Activated CD4-positive, CD25-positive, alpha-beta regulatory T cell (primary cell): ENCODE results near the gene PCDH11Y.
"Not testable (repeated sequence)": the region's sequence is repeated elsewhere in the genome, so short reads cannot be mapped to it uniquely, and the experiment has no call there.

ENCODE experiments used
- DNase-seq, 4 experiments: peaks; one replicate each; lab custom pipeline; 2025; lab: John Stamatoyannopoulos, UW

Gene PCDH11Y, protein sequence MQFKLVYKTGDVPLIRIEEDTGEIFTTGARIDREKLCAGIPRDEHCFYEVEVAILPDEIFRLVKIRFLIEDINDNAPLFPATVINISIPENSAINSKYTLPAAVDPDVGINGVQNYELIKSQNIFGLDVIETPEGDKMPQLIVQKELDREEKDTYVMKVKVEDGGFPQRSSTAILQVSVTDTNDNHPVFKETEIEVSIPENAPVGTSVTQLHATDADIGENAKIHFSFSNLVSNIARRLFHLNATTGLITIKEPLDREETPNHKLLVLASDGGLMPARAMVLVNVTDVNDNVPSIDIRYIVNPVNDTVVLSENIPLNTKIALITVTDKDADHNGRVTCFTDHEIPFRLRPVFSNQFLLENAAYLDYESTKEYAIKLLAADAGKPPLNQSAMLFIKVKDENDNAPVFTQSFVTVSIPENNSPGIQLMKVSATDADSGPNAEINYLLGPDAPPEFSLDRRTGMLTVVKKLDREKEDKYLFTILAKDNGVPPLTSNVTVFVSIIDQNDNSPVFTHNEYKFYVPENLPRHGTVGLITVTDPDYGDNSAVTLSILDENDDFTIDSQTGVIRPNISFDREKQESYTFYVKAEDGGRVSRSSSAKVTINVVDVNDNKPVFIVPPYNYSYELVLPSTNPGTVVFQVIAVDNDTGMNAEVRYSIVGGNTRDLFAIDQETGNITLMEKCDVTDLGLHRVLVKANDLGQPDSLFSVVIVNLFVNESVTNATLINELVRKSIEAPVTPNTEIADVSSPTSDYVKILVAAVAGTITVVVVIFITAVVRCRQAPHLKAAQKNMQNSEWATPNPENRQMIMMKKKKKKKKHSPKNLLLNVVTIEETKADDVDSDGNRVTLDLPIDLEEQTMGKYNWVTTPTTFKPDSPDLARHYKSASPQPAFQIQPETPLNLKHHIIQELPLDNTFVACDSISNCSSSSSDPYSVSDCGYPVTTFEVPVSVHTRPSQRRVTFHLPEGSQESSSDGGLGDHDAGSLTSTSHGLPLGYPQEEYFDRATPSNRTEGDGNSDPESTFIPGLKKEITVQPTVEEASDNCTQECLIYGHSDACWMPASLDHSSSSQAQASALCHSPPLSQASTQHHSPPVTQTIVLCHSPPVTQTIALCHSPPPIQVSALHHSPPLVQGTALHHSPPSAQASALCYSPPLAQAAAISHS (N-terminal part only)

DNA sequence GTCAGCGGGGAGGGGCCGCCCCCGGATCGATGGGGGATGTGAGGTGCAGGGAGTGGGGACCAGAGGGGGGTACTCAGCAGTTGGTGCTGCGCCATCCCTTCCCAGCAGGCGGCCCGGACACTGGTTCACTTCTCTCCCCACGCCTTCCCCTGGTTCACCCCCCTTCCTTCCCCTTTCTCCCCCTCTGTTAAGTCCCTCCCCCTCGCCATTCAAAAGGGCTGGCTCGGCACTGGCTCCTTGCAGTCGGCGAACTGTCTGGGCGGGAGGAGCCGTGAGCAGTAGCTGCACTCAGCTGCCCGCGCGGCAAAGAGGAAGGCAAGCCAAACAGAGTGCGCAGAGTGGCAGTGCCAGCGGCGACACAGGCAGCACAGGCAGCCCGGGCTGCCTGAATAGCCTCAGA, at the start of gene PCDH11Y:
PCDH11Y (plus strand) TSS at position 240 of the 400 bp plus-strand sequence. CDS start 56,804 bp downstream, outside the sequence.
- DNase-seq: not testable (repeated sequence)

DNA sequence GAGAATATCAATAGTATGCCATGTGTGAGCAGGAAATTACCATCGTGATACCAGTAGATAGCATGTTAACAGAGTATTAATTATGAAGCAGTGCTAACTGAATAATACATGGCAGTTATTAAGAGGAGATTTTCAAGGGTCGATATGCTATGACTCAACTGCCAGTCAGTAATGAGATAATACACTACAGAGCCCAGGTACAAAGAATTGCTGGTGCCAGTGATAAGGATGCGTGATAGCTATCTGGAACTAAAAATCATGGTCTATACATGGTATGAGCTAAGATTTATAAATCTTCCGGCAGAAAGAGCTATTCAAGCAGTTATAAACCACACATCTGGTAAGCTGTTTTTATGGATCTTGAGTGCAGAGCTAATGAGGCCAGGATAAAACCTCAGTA, 32.2 kb upstream of the PCDH11Y start:
- not testable (repeated sequence) for DNase-seq

DNA sequence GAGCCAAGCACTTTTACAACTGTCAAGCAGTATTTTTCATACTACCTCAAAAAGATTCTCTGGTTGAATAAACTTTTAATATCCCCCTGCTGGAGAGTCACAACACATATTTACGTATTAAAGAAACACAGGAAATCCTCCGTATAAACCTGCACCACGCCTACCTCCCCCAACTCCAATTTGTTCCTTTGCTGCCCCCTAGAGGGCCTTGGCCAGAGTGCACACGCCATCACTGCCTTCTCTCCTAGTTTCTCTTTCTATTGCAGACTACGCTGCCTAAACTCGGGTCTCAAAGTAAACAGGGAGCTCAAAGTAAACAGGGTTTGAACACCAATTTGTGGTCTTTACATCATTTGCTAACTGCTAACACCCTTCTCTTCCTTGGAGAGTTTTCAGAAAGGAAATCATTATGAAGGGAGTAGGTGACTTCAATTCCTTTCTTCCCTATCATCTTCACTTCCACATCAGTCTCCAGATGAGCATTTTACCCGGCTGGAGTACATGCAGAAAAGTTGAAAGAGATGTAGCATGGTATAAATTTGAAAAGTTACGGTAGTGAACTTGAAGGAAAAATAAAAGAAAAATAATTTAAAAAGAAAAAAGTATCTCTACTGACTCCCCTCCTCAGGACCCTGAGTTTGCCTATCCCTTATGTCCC, 8.2 kb upstream of the PCDH11Y start:
- not testable (repeated sequence) for DNase-seq

DNA sequence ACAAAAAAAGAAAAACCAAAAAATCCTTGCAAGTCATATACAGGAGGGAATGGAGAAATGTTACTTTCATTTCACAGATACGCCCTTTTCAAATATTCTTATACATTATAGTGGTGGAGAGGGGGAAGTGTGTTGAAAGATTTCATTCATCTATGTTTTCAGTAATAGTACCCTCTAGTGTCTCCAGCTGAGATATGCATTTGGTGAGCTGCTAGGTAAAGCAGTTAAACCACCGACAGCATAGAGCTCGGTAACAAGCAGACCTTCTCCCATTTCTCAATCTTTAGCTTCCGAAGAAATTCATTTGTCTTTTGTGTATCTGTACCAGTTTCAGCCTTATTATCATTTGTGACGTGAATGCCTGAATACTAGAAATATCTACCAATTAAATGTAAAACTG, 5.2 kb upstream of the PCDH11Y start:
- not testable (repeated sequence) for DNase-seq

DNA sequence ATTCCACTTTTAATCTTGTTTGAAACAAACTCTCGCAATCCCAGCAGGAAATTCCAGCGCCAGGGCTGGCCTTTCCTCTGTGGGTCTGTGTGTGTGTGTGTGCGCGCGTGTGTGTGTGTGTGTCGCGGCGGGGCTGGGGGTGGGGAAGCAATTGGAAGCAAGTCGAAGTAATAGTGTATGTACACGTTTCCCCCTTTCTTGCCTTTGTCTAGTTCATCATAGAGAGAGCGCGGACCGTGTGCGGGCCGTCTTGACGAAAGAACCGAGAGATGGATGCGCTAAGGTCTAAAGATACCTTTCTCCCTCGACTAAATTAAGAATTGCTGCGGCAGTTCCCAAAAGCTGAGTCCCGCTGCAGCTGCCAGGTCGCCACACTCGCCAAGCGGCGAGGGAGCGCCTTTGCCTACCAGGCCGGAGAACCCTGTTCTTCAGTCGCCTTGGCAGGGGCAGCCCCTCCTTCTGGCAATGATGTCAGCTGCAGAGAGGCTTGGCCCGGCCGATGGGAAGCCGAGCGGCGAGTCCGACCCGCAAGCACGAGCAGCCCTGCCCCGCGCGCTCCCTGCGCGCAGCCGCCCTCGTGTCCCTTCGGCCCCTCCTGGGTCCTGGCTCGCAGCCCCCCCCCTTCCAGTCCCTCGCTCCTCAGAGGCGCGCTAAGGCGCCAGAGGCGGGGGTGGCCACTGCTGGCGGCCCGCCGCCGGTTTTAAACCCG, 2.5 kb downstream of the PCDH11Y start:
- not testable (repeated sequence) for DNase-seq

DNA sequence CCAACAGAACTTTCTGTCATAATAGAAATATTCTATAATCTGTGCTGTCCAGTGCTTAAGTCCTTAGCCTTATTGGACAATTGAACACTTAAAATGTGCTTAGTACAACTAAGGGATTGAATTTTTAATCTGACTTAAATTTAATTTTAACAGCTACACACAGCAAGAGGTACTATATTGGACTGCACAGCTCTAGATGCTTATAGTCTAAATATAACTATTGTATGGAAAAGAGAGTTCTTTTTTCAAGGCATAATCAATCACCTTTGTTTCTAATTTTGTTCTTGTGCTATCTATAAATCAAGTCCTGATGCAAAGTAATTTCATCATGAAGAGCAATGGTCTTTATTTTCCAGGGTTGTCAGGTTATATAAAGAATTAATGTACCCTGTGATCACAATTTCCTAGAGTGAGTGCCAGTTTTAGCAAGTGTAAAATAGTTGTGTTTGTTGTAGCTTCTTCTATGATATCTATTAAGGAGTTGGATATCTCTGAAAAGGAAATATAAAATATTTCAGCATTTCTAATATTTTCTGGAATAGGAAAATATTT, 39.0 kb downstream of the PCDH11Y start:
- DNase-seq: not testable (repeated sequence)

DNA sequence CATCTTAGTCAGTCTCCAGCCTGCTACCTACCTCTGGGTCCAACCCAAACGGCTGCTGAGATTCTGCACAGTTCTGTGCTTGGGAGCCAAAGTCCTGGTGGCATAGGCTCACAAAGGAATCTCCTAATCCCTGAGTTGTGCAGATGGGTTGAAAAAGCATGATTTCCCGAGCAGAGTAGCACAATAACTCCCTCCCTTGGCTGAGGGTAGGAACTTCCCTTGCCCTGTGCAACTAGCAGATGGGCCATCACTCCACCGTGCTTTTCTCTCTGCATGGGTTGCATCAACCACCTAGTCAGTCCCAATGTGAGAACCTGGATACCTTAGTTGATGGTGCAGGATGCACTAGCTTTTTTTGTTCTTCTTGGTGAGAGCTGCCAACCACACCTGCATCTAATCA, 82.9 kb downstream of the PCDH11Y start:
- not testable (repeated sequence) for DNase-seq

DNA sequence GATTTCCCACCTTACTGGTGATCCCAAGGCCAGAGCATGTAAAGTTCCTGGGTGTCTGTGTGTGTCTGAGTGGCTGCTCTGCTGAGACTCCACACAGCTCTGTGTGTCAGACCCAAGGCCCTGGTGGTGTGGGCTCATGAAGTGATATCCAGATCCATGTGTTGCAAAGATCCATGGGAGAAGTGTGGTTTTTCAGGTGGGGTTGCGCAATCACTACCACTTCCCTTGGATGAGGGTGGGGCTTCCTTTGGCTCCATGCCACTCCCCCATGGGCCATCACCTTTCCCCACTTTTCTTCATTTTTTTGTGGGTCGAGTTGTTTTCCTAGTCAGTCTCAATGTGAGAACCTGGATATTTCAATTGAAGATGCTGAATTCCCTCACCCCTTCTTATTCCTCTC, 182.9 kb downstream of the PCDH11Y start:
- not testable (repeated sequence) for DNase-seq

DNA sequence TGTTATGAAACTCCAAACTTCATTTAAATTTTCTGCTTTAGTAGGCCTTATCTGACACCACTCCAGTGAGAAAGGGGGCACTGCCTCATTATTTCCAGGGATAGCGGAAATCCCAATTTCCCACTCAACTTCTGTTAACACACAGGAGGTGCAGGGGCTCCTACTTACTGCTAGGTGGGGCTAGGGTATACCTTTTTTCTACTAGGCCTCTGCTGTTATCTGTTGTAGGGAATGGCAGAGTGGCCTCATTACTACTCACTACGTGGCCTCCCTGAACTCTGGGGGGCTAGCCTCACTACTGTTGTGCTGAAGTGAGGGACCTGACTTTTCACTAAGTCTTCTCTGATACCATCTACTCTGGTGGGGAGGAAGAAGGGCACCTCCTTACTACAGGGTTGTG, 215.0 kb downstream of the PCDH11Y start:
- DNase-seq: not testable (repeated sequence)

DNA sequence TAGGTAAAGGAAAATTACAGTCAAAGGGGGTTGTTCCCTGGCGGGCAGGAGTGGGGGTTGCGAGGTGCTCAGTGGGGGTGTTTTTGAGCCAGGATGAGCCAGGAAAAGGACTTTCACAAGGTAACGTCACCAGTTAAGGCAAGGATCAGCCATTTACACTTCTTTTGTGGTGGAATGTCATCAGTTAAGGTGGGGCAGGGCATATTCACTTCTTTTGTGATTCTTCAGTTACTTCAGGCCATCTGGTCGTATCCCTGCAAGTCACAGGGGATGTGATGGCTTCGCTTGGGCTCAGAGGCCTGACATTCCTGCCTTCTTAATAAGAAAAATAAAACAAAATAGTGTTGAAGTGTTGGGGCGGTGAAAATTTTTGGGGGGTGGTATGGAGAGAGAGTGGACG, 324.8 kb downstream of the PCDH11Y start:
- not testable (repeated sequence) for DNase-seq

DNA sequence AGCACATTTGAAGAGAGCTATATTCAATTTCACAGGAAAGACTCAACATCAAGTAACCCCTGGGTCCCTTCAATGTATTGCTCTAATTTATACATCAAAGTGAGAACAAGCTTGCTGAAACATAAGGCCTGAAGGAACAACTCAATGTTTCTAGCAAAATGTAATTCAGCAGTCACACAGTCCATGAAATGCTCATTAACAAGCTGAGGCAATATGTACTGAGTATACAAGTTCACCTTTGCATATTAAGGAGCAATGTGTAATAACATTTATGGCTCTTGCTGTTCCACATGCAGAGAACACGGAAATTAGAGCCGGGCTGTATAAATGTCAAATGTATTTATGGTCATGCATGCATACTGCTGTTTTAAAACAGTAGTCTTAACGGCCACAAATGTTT, 342.1 kb downstream of the PCDH11Y start:
- DNase-seq: not testable (repeated sequence)

DNA sequence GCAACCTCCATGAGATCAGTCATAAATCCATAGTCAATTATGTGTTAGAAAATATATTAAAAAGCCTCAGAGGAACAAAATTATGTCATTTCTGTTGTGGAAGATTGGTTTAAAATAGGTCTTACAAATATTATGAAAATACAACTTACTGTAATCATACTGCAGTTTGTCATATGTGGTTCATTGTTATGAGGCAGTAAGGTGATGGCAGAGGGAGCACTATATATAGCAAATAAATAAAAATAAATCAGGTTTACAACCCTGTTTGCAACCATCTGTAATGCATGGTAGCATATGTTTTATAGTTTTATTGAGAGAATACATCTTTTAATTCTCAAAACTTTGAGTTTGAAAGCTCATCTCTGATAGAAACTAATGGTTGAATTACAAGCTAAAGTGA, 543.6 kb downstream of the PCDH11Y start:
- DNase-seq: not testable (repeated sequence)

DNA sequence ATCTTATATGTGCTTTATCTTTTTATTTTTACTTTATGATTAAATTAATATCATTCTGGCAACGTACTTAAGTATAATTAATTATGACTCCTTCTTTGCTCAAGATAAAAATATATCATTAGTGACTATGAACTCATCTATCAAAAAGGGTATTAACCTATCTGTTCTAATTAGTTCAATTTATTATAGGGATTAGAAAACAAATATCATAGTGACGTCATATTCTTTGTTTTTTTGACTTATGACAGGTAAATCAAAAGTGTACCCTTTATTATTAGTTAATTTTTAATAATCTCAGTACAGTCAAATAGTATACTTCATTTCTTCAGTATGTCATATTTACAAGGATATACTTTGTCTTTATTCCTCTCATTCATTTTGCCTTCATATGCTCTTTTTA, 638.5 kb downstream of the PCDH11Y start:
- DNase-seq: not testable (repeated sequence)

DNA sequence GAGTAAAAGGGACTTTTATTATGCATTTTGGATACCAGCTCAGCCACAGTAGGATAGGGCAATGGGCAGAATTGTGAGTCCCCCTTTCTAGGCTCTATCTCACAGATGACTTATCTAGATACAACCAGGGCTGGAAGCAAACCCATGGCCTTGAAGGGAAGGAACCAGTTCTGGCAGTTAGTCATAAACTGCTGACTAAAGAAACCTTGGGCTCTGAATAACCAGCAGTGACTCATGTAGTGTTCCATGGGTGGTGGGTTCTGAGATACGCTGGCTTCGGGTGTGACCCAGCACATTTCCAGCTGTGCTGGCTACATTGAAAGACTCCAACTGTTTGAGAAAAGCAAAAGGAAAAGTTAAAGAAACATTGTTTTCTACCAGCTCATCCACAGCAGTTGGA, 679.2 kb downstream of the PCDH11Y start:
- not testable (repeated sequence) for DNase-seq

DNA sequence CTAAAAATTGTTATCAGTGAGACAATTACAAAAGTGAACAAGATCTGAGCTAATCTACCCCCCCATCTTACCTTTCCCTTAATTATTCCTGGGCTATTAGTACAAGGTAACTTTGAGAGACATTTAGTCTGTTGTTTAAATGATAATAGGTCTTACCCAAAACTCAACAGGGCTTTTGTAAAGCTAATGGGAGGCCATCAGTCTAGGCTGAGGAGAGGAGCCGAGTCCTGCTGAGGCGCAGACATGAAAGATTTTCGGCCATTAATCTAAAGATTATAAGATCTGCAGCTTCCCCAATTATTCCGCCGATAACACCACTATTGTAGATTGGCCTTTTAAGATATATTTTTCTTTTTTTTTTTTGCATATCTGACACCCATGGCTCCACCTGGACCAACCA, 708.6 kb downstream of the PCDH11Y start:
- DNase-seq: not testable (repeated sequence)

DNA sequence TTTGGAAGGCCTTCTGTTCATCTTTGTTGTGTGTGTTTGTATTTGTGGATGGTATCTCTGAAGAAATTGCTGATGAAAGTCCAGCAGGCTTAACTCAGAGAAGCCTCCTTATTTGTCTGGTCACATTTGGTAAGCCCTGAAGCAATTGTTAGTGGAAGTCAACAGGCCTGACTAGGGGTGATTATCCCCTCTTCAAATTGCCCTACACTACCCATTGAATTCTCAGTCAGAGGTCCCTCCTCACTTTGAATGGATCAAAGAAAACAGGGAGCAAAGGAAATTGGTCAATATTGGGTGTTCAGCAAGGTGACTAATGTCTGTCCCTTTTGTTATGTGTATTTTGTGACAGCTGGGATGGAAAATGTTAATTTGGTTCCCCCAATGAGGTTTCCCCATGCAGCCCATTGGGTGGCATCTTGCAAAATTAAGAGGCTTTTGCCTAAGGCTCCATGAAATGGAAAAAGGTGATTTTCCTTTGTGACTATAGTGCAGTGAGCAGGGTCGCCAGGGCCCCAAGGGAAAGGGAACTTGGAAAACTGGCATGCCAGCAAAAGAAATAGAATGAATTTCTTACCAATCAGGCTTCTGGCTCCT, 709.8 kb downstream of the PCDH11Y start:
- DNase-seq: not testable (repeated sequence)

DNA sequence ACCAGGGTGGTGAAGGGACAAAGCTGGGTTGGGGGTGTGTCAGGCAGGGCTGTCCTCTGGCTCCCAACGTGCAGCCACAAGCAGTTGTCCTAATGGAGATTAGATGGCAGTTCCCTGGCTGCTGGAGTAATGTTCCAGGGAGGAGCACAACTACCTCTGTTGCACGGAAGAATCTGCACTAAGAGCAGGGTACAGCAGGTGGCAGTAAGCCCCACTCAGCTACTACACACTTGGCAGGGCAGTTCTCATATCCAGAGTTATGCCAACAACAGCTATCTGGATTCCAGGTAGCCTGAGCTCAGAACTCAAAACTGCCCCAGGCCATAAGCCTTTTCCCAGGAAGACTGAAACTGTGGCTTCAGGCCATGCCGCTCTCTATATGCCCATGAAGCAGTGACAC, 761.3 kb downstream of the PCDH11Y start:
- not testable (repeated sequence) for DNase-seq

DNA sequence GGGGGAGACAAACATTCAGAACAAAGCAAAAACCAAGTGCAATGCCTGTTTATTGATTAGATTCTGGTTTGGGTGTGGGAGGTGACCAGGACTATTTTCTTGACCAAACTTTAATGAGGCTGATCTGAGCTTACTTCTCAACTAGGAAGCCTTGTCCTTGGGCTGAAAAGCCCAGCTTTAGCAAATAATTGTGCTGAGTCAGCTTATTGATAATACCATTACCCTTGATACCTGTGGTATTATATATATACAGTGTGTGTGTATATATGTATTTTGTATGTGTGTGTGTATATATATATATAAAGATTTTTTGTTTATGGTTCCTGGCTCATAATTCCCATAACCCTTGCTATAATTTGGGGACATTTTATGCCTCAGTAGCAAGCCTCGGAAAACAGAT, 776.4 kb downstream of the PCDH11Y start:
- DNase-seq: not testable (repeated sequence)
